Type B pancreatic cell (in vitro differentiated cells): ENCODE measurements around the gene CPEB4. TPM values are rescaled to one million over a fixed set of nuclear protein-coding genes. Genes with fewer than 3 reads are reported as not detected.

Experiments used
- DNase-seq: peaks from one replicate; pipeline ENCODE4 v3.0.0; 2021; ENCODE audit warnings: mixed read lengths; ENCODE audit not compliant: unreplicated experiment; ENCODE audit errors: extremely low spot score
- H3K27ac Mint-ChIP-seq: 2 replicates; pipeline ENCODE4 v1.8.0; 2021; ENCODE audit warnings: mild to moderate bottlenecking, mixed read lengths
- H3K27me3 Mint-ChIP-seq: 2 replicates; pipeline ENCODE4 v1.8.0; 2021; ENCODE audit warnings: mixed read lengths
- H3K36me3 Mint-ChIP-seq: 2 replicates; pipeline ENCODE4 v1.8.0; 2021; ENCODE audit warnings: mixed read lengths
- H3K4me1 Mint-ChIP-seq: one replicate; pipeline ENCODE4 v1.8.0; 2021; ENCODE audit warnings: mixed read lengths; ENCODE audit not compliant: unreplicated experiment
- H3K4me3 Mint-ChIP-seq: 2 replicates; pipeline ENCODE4 v1.8.0; 2021; ENCODE audit warnings: mild to moderate bottlenecking, mixed read lengths
- H3K9me3 Mint-ChIP-seq: 2 replicates; pipeline ENCODE4 v1.8.0; 2021; ENCODE audit warnings: mixed read lengths
- total RNA-seq: library from RNA; stranded (reverse); gene quantifications from 2 replicates; pipeline ENCODE4 v1.2.1, GENCODE V29; 2021; ENCODE audit warnings: low replicate concordance
- TF ChIP-seq, protein P1 (sequence below): fragments of 200-600 bp; sonication (generic); conservative IDR thresholded peaks from 2 replicates; pipeline ENCODE4 v1.5.0; 2021; ENCODE audit warnings: antibody characterized with exemption, mild to moderate bottlenecking

Gene CPEB4
- total RNA-seq, 1 donor from 2014 or later: 53.2 TPM

DNA sequence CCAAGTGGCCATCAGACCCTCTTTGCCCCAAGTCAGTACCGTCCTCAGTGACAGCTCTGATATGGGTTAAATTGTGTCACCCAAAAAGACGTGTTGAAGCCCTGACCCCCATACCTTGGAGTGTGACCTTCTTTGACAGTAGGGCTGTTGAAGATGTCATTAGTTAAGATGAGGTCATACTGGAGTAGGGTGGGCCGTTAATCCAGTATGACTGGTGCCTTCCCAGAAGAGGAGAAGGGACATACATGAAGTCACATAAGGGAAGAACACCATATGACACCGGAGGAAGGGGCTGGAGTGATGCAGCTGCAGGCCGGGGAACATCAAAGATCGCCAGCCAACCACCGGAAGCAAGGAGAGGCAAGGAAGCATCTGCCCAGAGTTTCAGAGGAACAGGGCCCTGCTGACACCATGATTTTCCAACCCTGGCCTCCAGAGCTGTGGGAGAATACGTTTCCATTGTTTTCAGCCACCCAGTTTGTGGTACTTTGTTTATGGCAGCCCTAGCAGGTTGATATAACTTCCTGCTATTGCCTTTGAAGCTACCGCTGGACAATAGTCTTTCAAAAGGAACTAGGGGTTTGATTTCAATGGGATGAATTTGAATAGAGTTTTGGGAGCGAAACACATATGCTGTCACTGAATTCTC lies 36.4 kb upstream of the CPEB4 start:
- H3K4me1 Mint-ChIP-seq: peaks cover 29% of the 10 kb centered on the region
- peaks cover 3% of the 10 kb centered on the region for H3K9me3 Mint-ChIP-seq
- DNase-seq: no peak
- TF ChIP-seq, protein P1, sequence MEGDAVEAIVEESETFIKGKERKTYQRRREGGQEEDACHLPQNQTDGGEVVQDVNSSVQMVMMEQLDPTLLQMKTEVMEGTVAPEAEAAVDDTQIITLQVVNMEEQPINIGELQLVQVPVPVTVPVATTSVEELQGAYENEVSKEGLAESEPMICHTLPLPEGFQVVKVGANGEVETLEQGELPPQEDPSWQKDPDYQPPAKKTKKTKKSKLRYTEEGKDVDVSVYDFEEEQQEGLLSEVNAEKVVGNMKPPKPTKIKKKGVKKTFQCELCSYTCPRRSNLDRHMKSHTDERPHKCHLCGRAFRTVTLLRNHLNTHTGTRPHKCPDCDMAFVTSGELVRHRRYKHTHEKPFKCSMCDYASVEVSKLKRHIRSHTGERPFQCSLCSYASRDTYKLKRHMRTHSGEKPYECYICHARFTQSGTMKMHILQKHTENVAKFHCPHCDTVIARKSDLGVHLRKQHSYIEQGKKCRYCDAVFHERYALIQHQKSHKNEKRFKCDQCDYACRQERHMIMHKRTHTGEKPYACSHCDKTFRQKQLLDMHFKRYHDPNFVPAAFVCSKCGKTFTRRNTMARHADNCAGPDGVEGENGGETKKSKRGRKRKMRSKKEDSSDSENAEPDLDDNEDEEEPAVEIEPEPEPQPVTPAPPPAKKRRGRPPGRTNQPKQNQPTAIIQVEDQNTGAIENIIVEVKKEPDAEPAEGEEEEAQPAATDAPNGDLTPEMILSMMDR: no peak
- H3K4me3 Mint-ChIP-seq: no peak overlapping the region
- H3K27ac Mint-ChIP-seq: no peak overlapping the region
- no peaks in the 10 kb centered on the region for H3K36me3 Mint-ChIP-seq
- H3K27me3 Mint-ChIP-seq: no peaks in the 10 kb centered on the region

DNA sequence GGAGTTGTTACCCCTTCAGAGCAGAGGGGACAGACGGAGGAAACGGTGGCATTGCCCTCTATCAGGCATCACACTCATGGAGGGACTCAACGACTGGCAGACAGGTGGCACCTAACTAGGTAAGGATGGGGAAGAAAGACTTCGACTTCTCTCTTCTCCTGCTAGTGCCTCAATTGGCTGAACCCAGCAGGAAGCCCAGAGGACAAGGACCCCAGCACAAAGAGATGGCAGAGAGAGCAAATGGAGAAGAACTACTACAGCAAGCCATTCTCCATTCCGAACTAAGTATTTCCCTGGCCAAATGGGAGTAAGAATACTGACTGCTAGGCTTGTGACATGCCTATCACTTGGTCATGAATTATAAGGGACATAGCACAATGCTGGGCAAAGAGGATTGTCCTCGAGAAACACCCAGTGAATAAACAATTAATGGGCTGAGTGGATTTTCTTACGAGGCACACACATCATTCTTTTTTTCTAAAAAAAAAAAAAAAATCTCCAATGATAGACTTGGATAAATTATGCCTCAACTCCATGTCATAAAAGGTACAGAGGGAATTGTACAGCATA lies 35.3 kb upstream of the CPEB4 start:
- Mint-ChIP-seq H3K4me3 (no peak overlapping the region), H3K27me3 (no peaks in the 10 kb centered on the region), H3K4me1 (peaks cover 29% of the 10 kb centered on the region), H3K9me3 (no peaks in the 10 kb centered on the region), H3K27ac (no peak overlapping the region), H3K36me3 (no peaks in the 10 kb centered on the region)
- DNase-seq: no peak
- TF ChIP-seq, protein P1: no peak

DNA sequence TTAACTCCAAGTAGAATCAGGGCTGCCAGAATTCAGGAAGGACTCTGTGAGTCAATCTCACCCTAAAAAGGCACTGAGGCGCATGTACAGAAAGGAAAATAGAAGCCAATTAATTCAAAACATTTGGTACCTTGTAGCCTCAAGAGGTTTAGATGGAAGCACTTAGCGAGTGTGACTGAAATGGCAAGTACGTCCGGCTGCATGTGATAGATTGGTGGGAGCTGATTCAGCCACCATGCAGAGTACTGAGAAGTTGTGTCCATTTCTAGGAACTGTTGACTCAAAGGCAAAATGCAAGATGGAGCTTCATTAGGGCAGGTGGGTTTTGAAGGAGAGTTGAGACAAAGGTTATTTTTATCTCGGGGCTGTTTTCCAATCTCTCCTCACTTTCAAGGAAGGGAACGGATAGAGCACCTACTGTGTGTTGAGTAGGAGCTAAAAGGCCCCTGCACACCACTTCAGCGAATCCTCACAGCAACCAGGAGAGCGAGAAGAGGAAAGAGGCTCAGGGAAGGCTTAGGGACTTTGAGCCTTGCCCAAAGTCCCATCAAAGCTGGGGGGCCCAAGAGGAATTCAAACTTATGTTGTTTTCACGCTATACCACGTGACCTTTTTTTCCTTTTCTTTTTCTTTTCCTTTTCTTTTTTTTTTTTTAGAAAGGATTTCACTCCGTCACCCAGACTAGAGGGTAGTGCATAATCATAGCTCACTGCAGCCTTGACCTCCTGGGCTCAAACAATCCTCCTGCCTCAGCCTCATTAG lies 34.6 kb upstream of the CPEB4 start:
- TF ChIP-seq, protein P1: no peak
- Mint-ChIP-seq H3K4me3 (no peak overlapping the region), H3K27me3 (no peaks in the 10 kb centered on the region), H3K36me3 (no peaks in the 10 kb centered on the region), H3K27ac (peak overlapping the region; percentile 8), H3K4me1 (peaks cover 35% of the 10 kb centered on the region), H3K9me3 (no peaks in the 10 kb centered on the region)
- no peak for DNase-seq

DNA sequence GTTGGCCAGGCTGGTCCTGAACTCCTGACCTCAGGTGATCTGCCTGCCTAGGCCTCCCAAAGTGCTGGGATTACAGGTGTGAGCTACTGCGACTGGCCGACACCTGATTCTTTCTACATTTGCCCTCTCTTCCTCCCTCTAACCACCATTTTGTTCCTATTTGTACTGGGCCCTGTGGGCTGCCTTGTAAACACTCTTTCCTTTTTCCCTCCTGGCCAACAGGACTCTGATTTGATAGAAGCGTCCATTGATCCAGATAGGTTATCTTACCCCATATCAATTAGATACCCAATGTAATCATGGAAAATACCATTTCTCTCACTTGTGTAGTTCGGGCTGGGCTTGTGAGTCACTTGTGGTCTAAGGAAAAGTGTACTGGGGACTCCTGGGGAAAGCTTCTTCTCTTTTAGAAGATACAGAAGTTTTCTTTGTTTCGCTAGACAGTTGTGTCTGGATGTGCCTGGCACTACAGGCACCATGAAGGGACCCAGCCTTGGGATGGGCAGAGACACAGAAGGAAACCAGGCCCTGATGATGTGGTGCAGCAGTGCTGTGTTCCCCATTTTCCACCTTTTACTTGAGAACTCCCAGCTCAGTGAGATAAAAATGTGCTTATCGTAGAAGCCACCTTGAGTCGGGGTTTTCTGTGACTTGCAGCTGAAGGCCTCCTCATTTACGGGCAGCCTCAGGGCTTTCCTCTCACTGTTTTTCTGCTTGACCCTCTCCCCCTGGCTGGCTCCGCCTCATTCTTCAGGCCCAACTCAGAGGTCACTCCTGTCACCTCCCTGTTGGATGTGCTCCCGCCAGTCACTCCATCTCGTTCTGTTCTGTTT lies 32.8 kb upstream of the CPEB4 start:
- H3K27ac Mint-ChIP-seq: peak overlapping the region; percentile 63
- H3K4me1 Mint-ChIP-seq: peaks cover 48% of the 10 kb centered on the region
- TF ChIP-seq, protein P1: no peak
- no peaks in the 10 kb centered on the region for H3K27me3 Mint-ChIP-seq
- H3K36me3 Mint-ChIP-seq: no peaks in the 10 kb centered on the region
- H3K9me3 Mint-ChIP-seq: no peaks in the 10 kb centered on the region
- no peak for DNase-seq
- peak overlapping the region; percentile 14 for H3K4me3 Mint-ChIP-seq

DNA sequence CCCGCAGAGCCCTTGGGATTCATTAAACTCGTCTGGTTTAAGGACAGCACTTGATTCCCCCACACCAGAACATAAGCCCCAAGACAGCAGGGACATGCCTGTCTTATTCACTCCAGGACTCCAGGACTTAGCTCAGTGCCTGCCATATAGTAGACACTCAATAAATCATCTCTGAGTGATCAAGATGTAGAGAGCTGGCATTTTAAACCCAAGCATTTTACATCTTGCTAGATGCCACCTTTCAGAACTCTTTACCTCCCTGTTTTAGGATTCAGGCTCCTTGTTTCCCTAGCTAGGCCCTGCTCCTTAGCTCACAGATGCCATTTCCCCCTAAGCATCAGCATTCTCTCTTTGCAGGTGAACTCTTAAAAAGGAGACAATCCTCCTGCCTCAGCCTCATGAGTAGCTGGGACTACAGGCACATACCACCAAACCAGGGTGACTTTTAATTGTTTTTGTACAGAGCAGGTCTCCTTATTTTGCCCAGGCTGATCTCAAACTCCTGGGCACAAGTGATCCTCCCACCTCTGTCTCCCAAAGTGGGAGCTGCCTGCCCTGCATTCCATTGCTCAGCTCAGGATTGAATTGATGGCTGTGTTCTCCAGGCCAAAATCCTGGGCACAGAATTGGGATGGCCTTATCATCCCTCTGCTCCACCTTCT lies 32.0 kb upstream of the CPEB4 start:
- TF ChIP-seq, protein P1: no peak
- Mint-ChIP-seq H3K9me3 (no peaks in the 10 kb centered on the region), H3K4me1 (peaks cover 47% of the 10 kb centered on the region), H3K36me3 (no peaks in the 10 kb centered on the region), H3K4me3 (peak overlapping the region; percentile 14), H3K27me3 (no peaks in the 10 kb centered on the region), H3K27ac (peak overlapping the region; percentile 63)
- no peak for DNase-seq
